ENCODE data around the gene OBSCN.

Gene OBSCN

GRCh38 chr1:228170666-228171065 lies 37.2 kb upstream of the OBSCN start:
- DNase-seq (ENCODE audit: low spot score), result no peak

- no peak for DNase-seq (ENCODE audit: low spot score)
These were observed 36.5 kb upstream of the OBSCN start for GRCh38 chr1:228171221-228171891.

GRCh38 chr1:228172591-228173527 lies 35.0 kb upstream of the OBSCN start:
- DNase-seq (ENCODE audit: low spot score), result no peak

GRCh38 chr1:228173528-228174481 lies 34.0 kb upstream of the OBSCN start:
- peak; percentile 62 for DNase-seq (ENCODE audit: low spot score)

- peak; percentile 66 for DNase-seq (ENCODE audit: low spot score)
These were observed 33.1 kb upstream of the OBSCN start for GRCh38 chr1:228174482-228175315.

- no peak for DNase-seq (ENCODE audit: low spot score)
These were observed 32.4 kb upstream of the OBSCN start for GRCh38 chr1:228175316-228176023.

DNA sequence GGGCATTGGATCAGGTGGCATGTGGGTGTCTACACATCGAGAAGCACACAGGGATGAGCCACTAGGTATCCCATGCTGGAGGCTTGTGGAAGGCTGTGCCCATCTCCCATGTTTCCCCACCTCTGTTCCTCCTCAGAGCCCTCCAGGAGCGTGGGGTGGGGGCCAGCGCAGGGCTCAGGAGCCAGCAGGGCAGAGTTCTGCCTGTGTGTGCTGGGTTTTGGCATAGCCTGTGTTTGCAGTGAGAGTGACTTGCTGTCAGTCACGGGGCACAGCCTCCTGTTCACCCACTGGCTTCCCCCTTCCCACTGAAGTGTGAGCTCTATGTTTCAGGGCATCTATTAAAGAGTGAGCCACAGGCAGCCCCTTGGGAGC lies 31.8 kb upstream of the OBSCN start:
- no peak for DNase-seq (ENCODE audit: low spot score)

DNA sequence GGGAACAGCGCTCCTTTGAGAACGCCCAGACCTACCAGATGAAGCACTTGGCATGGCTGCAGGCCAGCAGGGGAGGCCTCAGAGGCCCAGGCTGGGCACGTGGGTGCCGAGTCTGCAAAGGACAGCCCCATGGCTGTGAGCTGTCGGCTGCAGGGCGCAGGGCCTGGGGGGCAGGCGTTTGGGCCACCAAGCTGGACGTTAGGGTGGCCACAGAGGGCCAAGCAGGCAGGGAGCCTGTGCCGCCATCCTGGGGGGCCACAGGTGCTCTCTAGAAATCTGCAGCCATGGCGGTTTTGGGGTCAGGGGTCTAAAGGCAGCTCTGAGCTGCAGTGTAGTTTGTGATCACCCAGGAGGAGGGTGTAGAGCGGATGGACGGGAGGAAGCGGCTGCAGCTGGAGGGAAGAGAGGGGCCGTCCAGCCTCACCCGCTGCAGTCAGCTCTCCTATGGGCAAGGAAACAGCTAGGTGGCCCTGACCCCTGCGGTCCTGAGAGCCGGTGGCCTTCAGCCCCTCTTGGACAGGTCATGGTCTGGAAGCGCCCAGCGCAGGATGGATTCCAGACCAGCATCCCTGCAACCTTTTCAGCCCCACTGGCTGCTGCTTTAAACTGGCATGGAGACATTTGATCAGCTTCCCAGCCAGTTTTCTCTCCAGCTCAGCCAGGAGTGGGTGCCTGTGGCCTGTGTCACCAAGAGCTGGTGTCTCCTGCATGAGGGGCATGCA lies 31.2 kb upstream of the OBSCN start:
- DNase-seq (ENCODE audit: low spot score), result no peak

DNA sequence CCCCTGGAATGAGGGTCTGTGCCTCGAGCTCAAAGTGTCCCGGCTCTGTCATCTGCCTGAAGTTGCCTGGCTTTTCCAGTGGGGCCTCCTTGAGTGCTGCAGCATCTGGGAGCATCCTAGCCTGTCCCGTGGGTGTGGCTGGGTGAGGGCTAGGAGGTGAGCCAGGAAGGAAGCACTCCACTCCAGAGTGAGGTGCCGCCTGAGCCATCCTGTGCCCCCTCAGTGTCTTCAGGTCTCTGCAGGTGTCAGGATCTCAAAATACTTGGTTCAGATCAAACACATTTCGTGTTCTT lies 30.7 kb upstream of the OBSCN start:
- no peak for DNase-seq (ENCODE audit: low spot score)

- DNase-seq (ENCODE audit: low spot score), result no peak
These were observed 29.8 kb upstream of the OBSCN start for GRCh38 chr1:228177721-228178710.

- peak; percentile 94 for DNase-seq (ENCODE audit: low spot score)
These were observed 28.8 kb upstream of the OBSCN start for GRCh38 chr1:228178737-228179684.

DNA sequence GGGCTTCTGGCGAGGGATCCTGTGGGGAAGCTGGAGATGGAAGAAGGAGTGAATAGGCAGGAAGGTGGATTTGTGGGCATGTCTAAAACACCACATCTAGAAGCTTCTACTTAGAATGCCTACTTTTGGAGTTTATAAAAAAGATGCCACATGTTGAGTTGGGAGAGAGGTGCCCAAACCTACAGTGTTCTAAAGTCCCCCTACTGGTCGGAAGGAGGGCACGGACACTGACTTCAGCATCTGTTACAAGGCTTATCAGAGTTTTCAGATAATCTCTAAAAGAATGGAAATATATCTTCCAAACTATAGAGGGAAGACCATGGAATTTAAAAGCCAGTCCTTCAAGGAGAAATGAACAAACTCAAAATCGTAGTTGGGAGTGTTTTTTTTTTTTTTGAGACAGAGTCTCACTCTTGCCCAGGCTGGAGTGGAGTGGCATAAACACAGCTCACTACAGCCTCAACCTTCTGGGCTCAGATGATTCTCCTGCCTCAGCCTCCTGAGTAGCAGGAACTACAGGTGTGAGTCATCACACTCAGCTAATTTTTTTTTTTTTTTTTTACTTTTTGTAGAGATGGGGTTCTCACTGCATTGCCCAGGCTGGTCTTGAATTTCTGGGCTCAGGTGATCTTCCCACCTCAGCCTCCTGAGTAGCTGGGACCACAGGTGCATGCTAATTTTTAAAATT lies 27.4 kb upstream of the OBSCN start:
- DNase-seq (ENCODE audit: low spot score), result peak; percentile 78

DNA sequence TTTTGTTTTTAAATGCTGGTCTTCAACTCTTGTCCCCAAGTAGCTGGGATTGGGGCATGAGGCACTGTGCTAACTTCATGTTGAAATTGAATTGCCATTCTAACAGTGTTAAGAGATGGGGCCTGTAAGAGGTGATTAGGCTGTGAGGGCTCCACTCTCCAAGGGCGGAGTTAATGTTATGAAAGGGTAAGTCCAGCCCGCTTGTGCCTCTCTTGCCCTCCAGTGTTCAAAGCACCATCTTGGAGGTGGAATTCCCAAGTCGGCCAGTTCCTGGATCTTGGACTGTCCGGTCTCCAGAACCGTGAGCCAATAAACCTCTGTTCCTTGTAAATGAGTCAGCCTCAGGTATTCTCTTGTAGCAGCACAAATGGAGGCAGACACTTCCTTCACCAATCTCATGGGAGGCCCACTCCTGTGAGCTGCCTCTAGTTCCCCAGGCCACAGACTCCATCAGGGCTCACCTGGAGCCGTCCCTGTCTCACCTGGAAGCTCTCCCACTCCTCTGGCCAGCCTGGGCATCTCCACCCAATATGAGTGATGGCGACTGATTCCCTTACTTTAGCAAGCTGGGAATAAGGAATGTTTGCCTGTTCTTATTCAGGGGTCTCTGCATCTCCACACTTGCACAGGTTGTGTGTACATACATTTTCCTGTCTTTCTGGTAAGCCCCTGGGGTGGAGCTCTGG lies 26.7 kb upstream of the OBSCN start:
- peak; percentile 71 for DNase-seq (ENCODE audit: low spot score)

DNA sequence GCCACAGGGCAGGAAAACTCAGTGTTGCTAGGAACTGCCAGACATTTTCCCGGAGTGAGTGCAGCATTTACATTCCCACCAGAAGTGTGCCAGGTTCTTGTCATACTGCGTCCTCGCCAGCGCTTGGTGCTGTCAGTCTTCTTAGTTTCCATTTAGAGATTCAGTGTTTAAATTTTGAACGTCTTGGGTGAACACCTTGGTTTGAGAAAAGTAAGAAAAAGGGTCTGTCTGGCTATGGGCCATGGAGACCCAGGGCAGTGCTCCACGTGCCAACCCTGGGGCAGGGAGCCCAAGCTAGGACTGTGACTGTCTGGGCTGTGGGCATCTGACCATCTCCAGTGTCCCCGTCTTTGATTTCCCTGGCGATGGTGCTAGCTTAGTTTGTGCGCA lies 26.2 kb upstream of the OBSCN start:
- no peak for DNase-seq (ENCODE audit: low spot score)

- no peak for DNase-seq (ENCODE audit: low spot score)
These were observed 25.4 kb upstream of the OBSCN start for GRCh38 chr1:228182296-228183030.

DNA sequence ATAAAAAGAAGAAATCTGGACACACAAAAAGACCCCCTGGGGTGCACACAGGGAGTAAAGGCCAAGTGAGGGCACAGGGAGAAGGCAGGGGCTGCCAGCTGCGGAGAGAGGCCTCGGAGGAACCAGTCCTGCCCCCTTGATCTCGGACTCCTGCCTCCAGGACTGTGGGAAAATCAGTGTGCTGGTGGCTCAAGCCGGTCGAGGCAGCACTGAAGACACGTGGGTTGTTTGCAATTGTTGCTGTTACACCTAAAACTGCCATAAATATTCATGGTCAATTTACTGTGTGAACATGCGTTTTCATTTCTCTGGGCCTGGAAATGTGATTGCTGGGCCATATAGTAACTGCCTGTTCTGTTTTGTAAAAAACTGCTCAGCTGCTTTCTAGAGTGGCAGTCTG lies 23.7 kb upstream of the OBSCN start:
- DNase-seq (ENCODE audit: low spot score), result no peak
